OCI-LY3 (cell line): ENCODE data around the gene NEDD8.

Experiments
- EZH2phosphoT487 ChIP-seq: fragments of 200-600 bp; shearing (Covaris generic); IDR thresholded peaks from 2 replicates; pipeline ENCODE4 v1.6.1; 2018; ENCODE audit warnings: antibody characterized with exemption, mixed run types, low read depth
- TF ChIP-seq, protein P1 (sequence below): fragments of 200-600, 300-600 bp; sonication (generic); IDR thresholded peaks from 2 replicates; pipeline ENCODE4 v1.5.1; 2014; ENCODE audit warnings: antibody characterized with exemption, low read length, low read depth

DNA sequence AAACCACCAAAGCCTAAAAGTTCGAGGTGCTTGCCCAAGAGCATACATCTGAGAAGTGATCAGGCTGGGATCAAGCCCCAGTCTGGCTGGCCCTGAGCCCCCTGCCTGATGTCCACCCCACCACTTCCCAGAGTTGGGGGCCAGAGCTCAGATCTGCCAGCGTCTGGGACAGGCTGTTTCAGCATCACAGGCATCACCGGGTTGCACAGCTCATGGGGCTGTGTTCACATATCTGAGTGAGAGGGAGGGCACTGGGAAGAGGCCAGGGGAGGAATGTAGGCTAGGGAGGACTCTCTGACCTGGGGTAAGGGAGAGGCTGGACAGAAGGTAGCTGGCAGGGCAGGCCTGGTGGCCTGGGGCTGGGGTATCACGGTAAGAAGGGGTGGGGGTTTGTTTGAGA, 24.8 kb upstream of the NEDD8 start:
- TF ChIP-seq, protein P1, sequence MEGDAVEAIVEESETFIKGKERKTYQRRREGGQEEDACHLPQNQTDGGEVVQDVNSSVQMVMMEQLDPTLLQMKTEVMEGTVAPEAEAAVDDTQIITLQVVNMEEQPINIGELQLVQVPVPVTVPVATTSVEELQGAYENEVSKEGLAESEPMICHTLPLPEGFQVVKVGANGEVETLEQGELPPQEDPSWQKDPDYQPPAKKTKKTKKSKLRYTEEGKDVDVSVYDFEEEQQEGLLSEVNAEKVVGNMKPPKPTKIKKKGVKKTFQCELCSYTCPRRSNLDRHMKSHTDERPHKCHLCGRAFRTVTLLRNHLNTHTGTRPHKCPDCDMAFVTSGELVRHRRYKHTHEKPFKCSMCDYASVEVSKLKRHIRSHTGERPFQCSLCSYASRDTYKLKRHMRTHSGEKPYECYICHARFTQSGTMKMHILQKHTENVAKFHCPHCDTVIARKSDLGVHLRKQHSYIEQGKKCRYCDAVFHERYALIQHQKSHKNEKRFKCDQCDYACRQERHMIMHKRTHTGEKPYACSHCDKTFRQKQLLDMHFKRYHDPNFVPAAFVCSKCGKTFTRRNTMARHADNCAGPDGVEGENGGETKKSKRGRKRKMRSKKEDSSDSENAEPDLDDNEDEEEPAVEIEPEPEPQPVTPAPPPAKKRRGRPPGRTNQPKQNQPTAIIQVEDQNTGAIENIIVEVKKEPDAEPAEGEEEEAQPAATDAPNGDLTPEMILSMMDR: no peak
- no peak for TF ChIP-seq EZH2phosphoT487
